Osteoblast (primary cell): ENCODE results near the gene KY. TPM values are rescaled to one million over a fixed set of nuclear protein-coding genes. Genes with fewer than 3 reads are reported as not detected.

Experiments used
- DNase-seq: peaks from one replicate; pipeline ENCODE4 v3.0.0; 2011; ENCODE audit warnings: low spot score, mixed read lengths; ENCODE audit not compliant: insufficient read length; ENCODE audit errors: missing footprints
- H2AFZ ChIP-seq: 2 replicates; pipeline ENCODE4 v1.6.0; 2011; ENCODE audit warnings: mild to moderate bottlenecking, low read length
- H3K27ac ChIP-seq: 2 replicates; pipeline ENCODE4 v1.5.1; 2011; ENCODE audit warnings: mild to moderate bottlenecking, low read depth, low read length, moderate library complexity
- H3K27me3 ChIP-seq: 2 replicates; pipeline ENCODE4 v1.6.0; 2012; ENCODE audit warnings: mild to moderate bottlenecking, control low read depth, inconsistent platforms, low read length, moderate library complexity; ENCODE audit not compliant: insufficient read depth
- H3K36me3 ChIP-seq: 2 replicates; pipeline ENCODE4 v1.5.1; 2011; ENCODE audit warnings: mild to moderate bottlenecking, low read length, control low read depth, moderate library complexity; ENCODE audit not compliant: insufficient read depth
- H3K4me1 ChIP-seq: 2 replicates; pipeline ENCODE4 v1.5.1; 2011; ENCODE audit warnings: mild to moderate bottlenecking, low read length, control low read depth, moderate library complexity; ENCODE audit not compliant: insufficient read depth
- H3K4me2 ChIP-seq: 2 replicates; pipeline ENCODE4 v1.6.0; 2011; ENCODE audit warnings: mild to moderate bottlenecking, low read length; ENCODE audit not compliant: insufficient read depth
- H3K4me3 ChIP-seq: fragments of 200-600 bp; sonication (generic); 3 replicates; pipeline ENCODE4 v1.5.1; 2012; ENCODE audit warnings: mild to moderate bottlenecking, low read length, inconsistent platforms; ENCODE audit not compliant: insufficient read depth
- H3K79me2 ChIP-seq: 2 replicates; pipeline ENCODE4 v1.6.0; 2012; ENCODE audit warnings: mild to moderate bottlenecking, low read length, control low read depth, inconsistent platforms; ENCODE audit not compliant: insufficient read depth
- H3K9me3 ChIP-seq: 2 replicates; pipeline ENCODE4 v1.5.1; 2011; ENCODE audit warnings: low read depth, low read length, control low read depth
- H4K20me1 ChIP-seq: 2 replicates; pipeline ENCODE4 v1.6.0; 2012; ENCODE audit warnings: mild to moderate bottlenecking, low read length, control low read depth; ENCODE audit not compliant: insufficient read depth
- CTCF ChIP-seq: IDR thresholded peaks from 2 replicates; pipeline ENCODE4 v1.5.1; 2011; ENCODE audit warnings: mild to moderate bottlenecking, low read depth, low read length, moderate library complexity; ENCODE audit errors: extremely low read depth
- total RNA-seq: library from RNA; depleted of rRNA; stranded (reverse); fragments of >200 nt; gene quantifications from 2 replicates; pipeline ENCODE4 v1.2.3, GENCODE V29; 2012

Gene KY
- total RNA-seq, 1 donor, result 3.6 TPM

GRCh38 chr3:134640872-134641470 lies 9.9 kb downstream of the KY start:
- no peaks in the 10 kb centered on the region for H3K79me2 ChIP-seq
- no peak overlapping the region for H2AFZ ChIP-seq
- no peak overlapping the region for H3K4me3 ChIP-seq
- peaks cover 2% of the 10 kb centered on the region for H3K36me3 ChIP-seq
- DNase-seq, result peak; percentile 91
- no peaks in the 10 kb centered on the region for H4K20me1 ChIP-seq
- no peaks in the 10 kb centered on the region for H3K9me3 ChIP-seq
- no peaks in the 10 kb centered on the region for H3K4me1 ChIP-seq
- H3K4me2 ChIP-seq, result no peak overlapping the region
- H3K27ac ChIP-seq, result no peak overlapping the region
- peak; percentile 65 for TF ChIP-seq CTCF
- no peaks in the 10 kb centered on the region for H3K27me3 ChIP-seq

GRCh38 chr3:134640378-134640777 lies 10.4 kb downstream of the KY start:
- no peak overlapping the region for H3K4me3 ChIP-seq
- no peaks in the 10 kb centered on the region for H3K9me3 ChIP-seq
- no peaks in the 10 kb centered on the region for H3K4me1 ChIP-seq
- no peaks in the 10 kb centered on the region for H3K36me3 ChIP-seq
- no peak for DNase-seq
- no peak overlapping the region for H3K27ac ChIP-seq
- H3K27me3 ChIP-seq, result no peaks in the 10 kb centered on the region
- H2AFZ ChIP-seq, result no peak overlapping the region
- TF ChIP-seq CTCF, result no peak
- no peaks in the 10 kb centered on the region for H4K20me1 ChIP-seq
- no peak overlapping the region for H3K4me2 ChIP-seq
- no peaks in the 10 kb centered on the region for H3K79me2 ChIP-seq

GRCh38 chr3:134638385-134639030 lies 12.3 kb downstream of the KY start:
- no peak for DNase-seq
- Histone ChIP-seq H3K4me2 (no peak overlapping the region), H3K9me3 (no peaks in the 10 kb centered on the region), H2AFZ (no peak overlapping the region), H3K27ac (no peak overlapping the region), H4K20me1 (no peaks in the 10 kb centered on the region), H3K27me3 (no peaks in the 10 kb centered on the region), H3K4me3 (no peak overlapping the region), H3K79me2 (no peaks in the 10 kb centered on the region), H3K4me1 (no peaks in the 10 kb centered on the region), H3K36me3 (no peaks in the 10 kb centered on the region)
- TF ChIP-seq CTCF, result no peak

GRCh38 chr3:134636406-134636805 lies 14.4 kb downstream of the KY start:
- H3K36me3 ChIP-seq, result no peaks in the 10 kb centered on the region
- no peak overlapping the region for H3K27ac ChIP-seq
- TF ChIP-seq CTCF, result no peak
- no peak for DNase-seq
- H3K9me3 ChIP-seq, result no peaks in the 10 kb centered on the region
- no peaks in the 10 kb centered on the region for H4K20me1 ChIP-seq
- no peaks in the 10 kb centered on the region for H3K79me2 ChIP-seq
- H3K4me3 ChIP-seq, result no peak overlapping the region
- H3K4me1 ChIP-seq, result no peaks in the 10 kb centered on the region
- H3K4me2 ChIP-seq, result no peak overlapping the region
- no peaks in the 10 kb centered on the region for H3K27me3 ChIP-seq
- H2AFZ ChIP-seq, result no peak overlapping the region
